Measurements from ENCODE around the gene HAND1.

The HAND1 gene

GRCh38 chr5:154461531-154461930 lies 16.5 kb downstream of the HAND1 start:
- in situ Hi-C loops (cut with MboI; ENCODE audit: low sequenced_read_pairs): no loop called here

- in situ Hi-C loops (cut with MboI; ENCODE audit: low sequenced_read_pairs): no loop called here
Observed at GRCh38 chr5:154460172-154460571, 17.9 kb downstream of the HAND1 start.

- in situ Hi-C loops (cut with MboI; ENCODE audit: low sequenced_read_pairs): no loop called here
Observed at GRCh38 chr5:154459015-154459414, 19.0 kb downstream of the HAND1 start.

GRCh38 chr5:154456540-154456939 lies 21.5 kb downstream of the HAND1 start:
- in situ Hi-C loops (cut with MboI; ENCODE audit: low sequenced_read_pairs): no loop called here

GRCh38 chr5:154455585-154455984 lies 22.4 kb downstream of the HAND1 start:
- in situ Hi-C loops (cut with MboI; ENCODE audit: low sequenced_read_pairs): no loop called here

- in situ Hi-C loops (cut with MboI; ENCODE audit: low sequenced_read_pairs): no loop called here
Observed at GRCh38 chr5:154451957-154452356, 26.1 kb downstream of the HAND1 start.

- in situ Hi-C loops (cut with MboI; ENCODE audit: low sequenced_read_pairs): no loop called here
Observed at GRCh38 chr5:154449786-154450185, 28.2 kb downstream of the HAND1 start.

- in situ Hi-C loops (cut with MboI; ENCODE audit: low sequenced_read_pairs): no loop called here
Observed at GRCh38 chr5:154447089-154447725, 30.8 kb downstream of the HAND1 start.

GRCh38 chr5:154446195-154447088 lies 31.6 kb downstream of the HAND1 start:
- in situ Hi-C loops (cut with MboI; ENCODE audit: low sequenced_read_pairs): no loop called here

- in situ Hi-C loops (cut with MboI; ENCODE audit: low sequenced_read_pairs): no loop called here
Observed at GRCh38 chr5:154445422-154446194, 32.4 kb downstream of the HAND1 start, which contains the start of gene SAP30L. Gene SAP30L, plus strand, starts transcription at chr5:154445997. Its CDS starts 608 bp downstream, at chr5:154446605.

GRCh38 chr5:154444556-154445421 lies 33.2 kb downstream of the HAND1 start:
- in situ Hi-C loops (cut with MboI; ENCODE audit: low sequenced_read_pairs): no loop called here

GRCh38 chr5:154442801-154443200 lies 35.2 kb downstream of the HAND1 start:
- in situ Hi-C loops (cut with MboI; ENCODE audit: low sequenced_read_pairs): no loop called here

GRCh38 chr5:154440540-154440939 lies 37.5 kb downstream of the HAND1 start:
- in situ Hi-C loops (cut with MboI; ENCODE audit: low sequenced_read_pairs): no loop called here

GRCh38 chr5:154437281-154437965 lies 40.6 kb downstream of the HAND1 start:
- in situ Hi-C loops (cut with MboI; ENCODE audit: low sequenced_read_pairs): no loop called here

GRCh38 chr5:154435226-154435625 lies 42.8 kb downstream of the HAND1 start:
- in situ Hi-C loops (cut with MboI; ENCODE audit: low sequenced_read_pairs): no loop called here

- in situ Hi-C loops (cut with MboI; ENCODE audit: low sequenced_read_pairs): no loop called here
Observed at GRCh38 chr5:154430961-154431630, 46.9 kb downstream of the HAND1 start.

- in situ Hi-C loops (cut with MboI; ENCODE audit: low sequenced_read_pairs): no loop called here
Observed at GRCh38 chr5:154430466-154430865, 47.6 kb downstream of the HAND1 start.

GRCh38 chr5:154429341-154429740 lies 48.7 kb downstream of the HAND1 start:
- in situ Hi-C loops (cut with MboI; ENCODE audit: low sequenced_read_pairs): no loop called here

- in situ Hi-C loops (cut with MboI; ENCODE audit: low sequenced_read_pairs): no loop called here
Observed at GRCh38 chr5:154428208-154428607, 49.8 kb downstream of the HAND1 start.
